Heart left ventricle (tissue), 16 donors: Measurements from ENCODE around the gene CEP83. TPM values are rescaled to one million over a fixed set of nuclear protein-coding genes. Genes with fewer than 3 reads are reported as not detected.

Source experiments
- ATAC-seq, 4 donors: fragments of 200-7000 bp; cut with Tn5 transposase; one replicate each; pipeline ENCODE4 v1.9.1; 2020 to 2022; ENCODE audit warnings: moderate library complexity in 4 of 4, mild to moderate bottlenecking in 3 of 4, moderate number of reproducible peaks in 1 of 4
- DNase-seq, 5 donors: peaks; one replicate each; pipeline ENCODE4 v3.0.0-alpha.2; 2020
- H3K27ac ChIP-seq, 12 donors: fragments of 200-600 bp; sonication (generic) in 4 of 12; one replicate each; pipeline versions ENCODE4 v1.5.0 to v1.8.0; 2016 to 2022; ENCODE audit warnings: mild to moderate bottlenecking in 2 of 12
- H3K27me3 ChIP-seq, 9 donors: fragments of 200-600 bp; sonication (generic) in 2 of 9; one replicate each; pipeline versions ENCODE4 v1.5.1 to v1.8.0; 2016 to 2022; ENCODE audit warnings: mild to moderate bottlenecking in 3 of 9
- H3K36me3 ChIP-seq, 9 donors: fragments of 200-600 bp; sonication (generic) in 2 of 9; one replicate each; pipeline versions ENCODE4 v1.5.0 to v1.8.0; 2018 to 2022; ENCODE audit warnings: mild to moderate bottlenecking in 2 of 9
- H3K4me1 ChIP-seq, 12 donors: fragments of 200-600 bp; sonication (generic) in 4 of 12; one replicate each; pipeline versions ENCODE4 v1.5.0 to v1.8.0; 2016 to 2022; ENCODE audit warnings: mild to moderate bottlenecking in 3 of 12
- H3K4me3 ChIP-seq, 12 donors: fragments of 200-600 bp; sonication (generic) in 4 of 12; one replicate each; pipeline versions ENCODE4 v1.5.0 to v1.8.0; 2017 to 2022; ENCODE audit warnings: mild to moderate bottlenecking in 9 of 12, moderate library complexity in 4 of 12
- H3K9me3 ChIP-seq, 12 donors: fragments of 200-600 bp; sonication (generic) in 4 of 12; one replicate each; pipeline versions ENCODE4 v1.5.0 to v1.8.0; 2016 to 2022; ENCODE audit warnings: mild to moderate bottlenecking in 1 of 12
- POLR2A ChIP-seq, 2 donors: fragments of 450-650 bp; IDR thresholded peaks; one replicate each; pipeline ENCODE4 v1.6.1; 2017; ENCODE audit warnings: antibody characterized with exemption in 2 of 2, mild to moderate bottlenecking in 2 of 2, moderate library complexity in 2 of 2
- WGBS, 4 donors: extraction: QIAGEN DNeasy Blood & Tissue Kit in 2 of 4; methylation state at CpG; one replicate each; pipeline versions ENCODE4 v1.1.5 to v1.1.7; 2013 to 2018; 5-methylcytosine and 5-hydroxymethylcytosine counted together
- intact Hi-C, 10 donors: fragments of 100-400 bp; cut with DNase I; formaldehyde crosslinking; loops; one replicate each; pipeline versions ENCODE4 v1.11.1 to v1.14.2; 2022
- polyA plus RNA-seq, 2 donors: library from polyadenylated mRNA; stranded (reverse); fragments of 200-250 nt; gene quantifications; one replicate each; pipeline ENCODE4 v1.2.3, GENCODE V29; 2013
- total RNA-seq, 9 donors: library from RNA; depleted of rRNA in 2 of 9; stranded (reverse); fragments of >200 nt in 2 of 9; fragmentation: NEBNext Ultra II Directional in 3 of 9; extraction: Animal tissue kit (Norgen Biotek cat#: 25700) in 3 of 9; gene quantifications; one replicate each; pipeline versions ENCODE4 v1.1.0 to v1.2.4, GENCODE V29; 2016 to 2023
- TF ChIP-seq, protein P1 (sequence below), 12 donors: fragments of 200-600 bp; sonication (generic) in 4 of 12; IDR thresholded peaks; one replicate each; pipeline versions ENCODE4 v1.5.0 to v1.8.0; 2018 to 2022; ENCODE audit warnings: antibody characterized with exemption in 12 of 12, mild to moderate bottlenecking in 5 of 12
- donor health status: ischemic (EF 13 %, LVEDD 7.1; RV severe dilation, severe dysfunction).
- donor health status: healthy with polysubstance abuse.
- donor health status: DM: no; HTN: yes; CAD: no.
- donor health status: DM: no; HTN: no; CAD: no.
- donor health status: ischemic (EF 25% LVEDD 6.9; RV normal size, moderate dysfunction).
- donor health status: ischemic (EF 25% LVEDD 5.7; RV mildly dilated, moderate dysfunction).
- donor health status: healthy.
- donor health status: DM: yes; HTN: yes; CAD: no.
- donor health status: ischemic (EF 35%, LVEDD 5.7; RV mildly dilated, moderate dysfunction).
- donor health status: nonischemic (EF 11% LVEDD 7.7; RV severe dilation, severe dysfunction).
- donor health status: DM: yes; HTN: yes; CAD: no.
- donor health status: PGD.
- donor health status: ischemic (EF 29% LVEDD 5.4; RV normal size, mild dysfunction).
- donor health status: nonischemic (EF 23%, LVEDD 6.1; RV moderate dilation, normal function).

The CEP83 gene
- total and polyA plus RNA-seq, 11 donors, result 5.4 to 13.4 (median 9.5) TPM

DNA sequence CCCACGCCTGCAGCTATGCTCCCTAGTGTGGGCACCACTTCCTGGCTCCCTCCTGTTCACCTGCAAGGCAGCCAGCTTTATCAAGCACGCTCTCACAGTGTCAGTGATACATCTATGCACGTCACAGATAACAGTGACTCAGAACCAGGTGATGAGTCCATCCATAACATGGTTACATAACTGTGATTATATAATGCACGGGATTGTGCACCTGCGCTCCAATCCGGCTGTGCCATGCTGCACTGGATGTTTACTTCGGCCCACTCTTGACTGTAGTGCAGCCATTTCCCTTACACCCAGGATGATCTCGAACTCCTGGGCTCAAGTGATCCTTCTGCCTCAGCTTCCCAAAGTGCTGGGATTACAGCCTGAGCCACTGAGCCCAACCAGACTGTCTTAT is 38.4 kb upstream of the CEP83 start:
- no peak for ATAC-seq
- no peak for TF ChIP-seq POLR2A (IDR thresholded peaks at IDR 0.05)
- TF ChIP-seq, protein P1, sequence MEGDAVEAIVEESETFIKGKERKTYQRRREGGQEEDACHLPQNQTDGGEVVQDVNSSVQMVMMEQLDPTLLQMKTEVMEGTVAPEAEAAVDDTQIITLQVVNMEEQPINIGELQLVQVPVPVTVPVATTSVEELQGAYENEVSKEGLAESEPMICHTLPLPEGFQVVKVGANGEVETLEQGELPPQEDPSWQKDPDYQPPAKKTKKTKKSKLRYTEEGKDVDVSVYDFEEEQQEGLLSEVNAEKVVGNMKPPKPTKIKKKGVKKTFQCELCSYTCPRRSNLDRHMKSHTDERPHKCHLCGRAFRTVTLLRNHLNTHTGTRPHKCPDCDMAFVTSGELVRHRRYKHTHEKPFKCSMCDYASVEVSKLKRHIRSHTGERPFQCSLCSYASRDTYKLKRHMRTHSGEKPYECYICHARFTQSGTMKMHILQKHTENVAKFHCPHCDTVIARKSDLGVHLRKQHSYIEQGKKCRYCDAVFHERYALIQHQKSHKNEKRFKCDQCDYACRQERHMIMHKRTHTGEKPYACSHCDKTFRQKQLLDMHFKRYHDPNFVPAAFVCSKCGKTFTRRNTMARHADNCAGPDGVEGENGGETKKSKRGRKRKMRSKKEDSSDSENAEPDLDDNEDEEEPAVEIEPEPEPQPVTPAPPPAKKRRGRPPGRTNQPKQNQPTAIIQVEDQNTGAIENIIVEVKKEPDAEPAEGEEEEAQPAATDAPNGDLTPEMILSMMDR (IDR thresholded peaks at IDR 0.05), result no peak

DNA sequence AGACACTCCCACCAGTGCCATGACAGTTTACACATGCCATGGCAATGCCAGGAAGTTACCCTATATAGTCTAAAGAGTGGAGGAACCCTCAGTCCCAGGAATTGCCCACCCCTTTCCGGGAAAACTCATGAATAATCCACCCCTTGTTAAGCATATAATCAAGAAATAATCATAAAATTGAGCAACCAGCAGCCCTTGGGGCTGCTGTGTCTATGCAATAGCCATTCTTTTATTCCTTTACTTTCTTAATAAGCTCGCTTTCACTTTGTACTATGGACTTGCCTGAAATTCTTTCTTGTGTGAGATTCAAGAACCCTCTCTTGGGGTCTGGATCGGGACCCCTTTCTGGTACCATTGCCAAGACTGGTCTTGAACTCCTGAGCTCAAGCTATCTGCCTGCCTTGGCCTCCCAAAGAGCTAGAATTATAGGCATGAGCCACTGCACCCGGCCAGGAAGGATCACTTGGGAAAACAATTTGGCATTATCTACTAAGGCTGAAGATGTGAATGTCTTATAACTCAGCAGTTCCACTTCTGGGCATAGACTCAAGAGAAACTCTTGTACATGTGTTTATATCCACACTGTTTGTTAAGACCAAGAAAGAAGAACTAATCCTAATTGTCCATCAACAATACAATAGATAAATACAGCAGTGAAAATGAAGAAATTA is 35.9 kb upstream of the CEP83 start:
- TF ChIP-seq, protein P1 (IDR thresholded peaks at IDR 0.05), result no peak
- intact Hi-C loops, result no loop called here
- no peaks in the 10 kb centered on the region for H3K36me3 ChIP-seq
- H3K9me3 ChIP-seq, result no peaks in the 10 kb centered on the region
- WGBS, 4 donors, result 72 to 80% (median 75%) methylated on average over 4 of the region's 4 CpGs
- no peaks in the 10 kb centered on the region for H3K4me1 ChIP-seq
- ATAC-seq (no peak), DNase-seq (no peak)
- no peak overlapping the region for H3K4me3 ChIP-seq
- no peak overlapping the region for H3K27ac ChIP-seq
- H3K27me3 ChIP-seq, result no peaks in the 10 kb centered on the region

More for the DNA sequence above, 38.4 kb upstream of the CEP83 start:
- Histone ChIP-seq H3K36me3 (no peaks in the 10 kb centered on the region), H3K27me3 (no peaks in the 10 kb centered on the region), H3K9me3 (peaks cover 0 to 9% (median 0%) of the 10 kb centered on the region in 12 donors), H3K27ac (no peak overlapping the region), H3K4me1 (no peaks in the 10 kb centered on the region), H3K4me3 (no peak overlapping the region)
- DNase-seq, result no peak
- intact Hi-C loops, result no loop called here
- 87 to 93% (median 90%) methylated on average over 7 to 8 of the region's 8 CpGs for WGBS, 4 donors

DNA sequence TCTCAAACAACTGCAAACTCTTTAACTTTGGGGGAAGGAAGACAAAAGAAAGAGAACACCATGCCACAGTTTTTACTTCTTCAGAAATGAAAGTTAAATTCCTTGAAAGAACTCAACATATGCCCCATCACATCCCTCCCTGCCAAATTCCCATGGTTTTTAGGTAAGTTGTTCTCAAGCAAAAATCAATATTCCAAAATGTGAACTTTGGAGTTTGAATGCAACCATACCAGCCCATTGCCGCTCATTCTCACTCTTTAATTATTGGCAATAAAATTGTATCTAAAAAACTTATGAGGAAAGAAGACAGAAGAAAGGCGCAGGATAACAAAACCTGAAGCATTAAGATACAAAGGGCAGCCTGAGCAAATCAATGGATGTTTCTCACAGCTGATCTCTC is 31.8 kb upstream of the CEP83 start:
- Histone ChIP-seq H3K27me3 (no peaks in the 10 kb centered on the region), H3K9me3 (no peaks in the 10 kb centered on the region), H3K27ac (no peak overlapping the region), H3K36me3 (no peaks in the 10 kb centered on the region), H3K4me3 (no peak overlapping the region), H3K4me1 (no peaks in the 10 kb centered on the region)
- intact Hi-C loops, result no loop called here
- 94 to 99% (median 97%) methylated on average over 2 of the region's 2 CpGs for WGBS, 4 donors
- TF ChIP-seq, protein P1 (IDR thresholded peaks at IDR 0.05), result no peak
- no peak for TF ChIP-seq POLR2A (IDR thresholded peaks at IDR 0.05)
- ATAC-seq (no peak), DNase-seq (no peak)

DNA sequence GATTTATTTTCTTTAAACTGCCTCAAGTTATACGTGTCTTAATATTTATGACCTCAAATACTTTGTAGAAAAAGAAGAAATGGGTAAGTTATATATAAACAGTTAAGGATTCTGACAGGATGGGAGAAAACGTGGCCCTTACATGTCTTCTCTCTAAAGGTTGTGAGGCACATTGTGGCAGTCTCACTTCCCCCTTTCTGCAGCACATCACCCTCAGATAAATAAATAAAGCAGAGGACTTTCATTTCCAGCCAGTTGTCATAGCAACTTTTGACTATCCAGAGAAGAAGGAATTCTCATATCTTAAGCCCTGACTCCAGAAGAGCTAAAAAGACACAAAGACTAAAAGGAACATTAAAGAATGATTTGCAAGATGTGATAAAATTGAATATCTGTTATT is 28.8 kb upstream of the CEP83 start:
- H3K9me3 ChIP-seq, result no peaks in the 10 kb centered on the region
- 41 to 57% (median 45%) methylated on average over 2 of the region's 2 CpGs for WGBS, 4 donors
- DNase-seq, result no peak
- no peak overlapping the region for H3K27ac ChIP-seq
- H3K27me3 ChIP-seq, result no peaks in the 10 kb centered on the region
- no peaks in the 10 kb centered on the region for H3K4me1 ChIP-seq
- intact Hi-C loops, result no loop called here
- no peak for TF ChIP-seq POLR2A (IDR thresholded peaks at IDR 0.05)
- TF ChIP-seq, protein P1 (IDR thresholded peaks at IDR 0.05), result no peak
- no peak for ATAC-seq
- H3K4me3 ChIP-seq, result no peak overlapping the region
- H3K36me3 ChIP-seq, result no peaks in the 10 kb centered on the region
